T-helper 2 cell treated with Interferon-gamma antibody and Interleukin-4, amounts not matched to agents 5 μg/mL and 100 μg/mL, for 36 hours (primary cell): ENCODE results near the gene SYDE2.

Experiments
- DNase-seq: peaks from one replicate; pipeline ENCODE4 v3.0.0; 2021; ENCODE audit warnings: low spot score
- H3K27ac Mint-ChIP-seq: one replicate; pipeline ENCODE4 v1.8.0; 2021; ENCODE audit warnings: mild to moderate bottlenecking, mixed read lengths
- H3K27me3 Mint-ChIP-seq: one replicate; pipeline ENCODE4 v1.8.0; 2021; ENCODE audit warnings: low read depth, mixed read lengths
- H3K36me3 Mint-ChIP-seq: one replicate; pipeline ENCODE4 v1.8.0; 2021; ENCODE audit warnings: low read depth, mixed read lengths
- H3K4me1 Mint-ChIP-seq: one replicate; pipeline ENCODE4 v1.8.0; 2021; ENCODE audit warnings: low read depth, mixed read lengths
- H3K4me3 Mint-ChIP-seq: one replicate; pipeline ENCODE4 v1.8.0; 2022; ENCODE audit warnings: mild to moderate bottlenecking, moderate library complexity, mixed read lengths
- H3K9me3 Mint-ChIP-seq: one replicate; pipeline ENCODE4 v1.8.0; 2021; ENCODE audit warnings: mixed read lengths

Gene SYDE2

DNA sequence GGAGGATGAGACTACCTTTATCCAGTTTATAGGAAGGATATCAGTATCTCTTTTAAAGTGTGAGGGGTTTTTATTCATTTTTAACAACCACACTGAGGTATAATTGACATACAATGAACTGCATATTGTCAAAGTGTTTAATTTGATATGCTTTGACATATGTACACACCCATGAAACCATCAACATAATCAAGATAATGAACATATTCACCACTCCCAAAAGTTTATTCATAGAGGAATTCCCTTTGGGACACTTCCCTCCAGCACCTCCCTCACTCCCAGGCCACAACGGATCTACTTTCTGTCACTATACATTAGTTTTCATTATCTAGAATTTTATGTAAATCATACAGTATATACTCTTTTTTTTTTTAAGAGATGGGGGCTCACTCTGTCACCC lies 89.1 kb downstream of the SYDE2 start:
- Mint-ChIP-seq H3K4me1 (no peaks in the 10 kb centered on the region), H3K4me3 (no peak overlapping the region), H3K27ac (no peak overlapping the region), H3K27me3 (peaks cover 12% of the 10 kb centered on the region), H3K9me3 (no peaks in the 10 kb centered on the region), H3K36me3 (no peaks in the 10 kb centered on the region)
- no peak for DNase-seq

DNA sequence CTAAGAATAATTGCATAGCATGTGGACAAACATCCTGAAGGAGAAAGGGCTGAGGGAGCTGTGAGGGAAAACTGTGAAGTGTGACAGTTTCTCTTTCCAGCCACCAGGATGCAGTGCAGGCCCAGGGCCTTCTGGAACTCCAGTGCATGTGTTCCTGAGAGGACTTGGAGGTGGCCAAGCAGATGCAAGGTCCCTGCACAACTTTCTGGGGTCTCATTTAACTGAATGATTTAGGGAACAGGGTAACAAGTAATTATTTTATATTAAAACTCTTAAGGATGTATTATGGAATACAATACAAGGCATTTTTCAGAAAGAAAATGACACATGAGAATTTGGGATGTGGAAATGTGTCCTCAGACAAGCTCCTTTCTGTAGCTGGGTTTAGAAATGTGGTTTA lies 91.3 kb downstream of the SYDE2 start:
- Mint-ChIP-seq H3K36me3 (no peaks in the 10 kb centered on the region), H3K27ac (no peak overlapping the region), H3K27me3 (peaks cover 26% of the 10 kb centered on the region), H3K4me1 (no peaks in the 10 kb centered on the region), H3K9me3 (no peaks in the 10 kb centered on the region), H3K4me3 (no peak overlapping the region)
- DNase-seq, result no peak
